ENCODE results near the gene SLC27A5.
"Not testable (repeated sequence)": the region's sequence is repeated elsewhere in the genome, so short reads cannot be mapped to it uniquely, and the experiment has no call there.

The SLC27A5 gene

DNA sequence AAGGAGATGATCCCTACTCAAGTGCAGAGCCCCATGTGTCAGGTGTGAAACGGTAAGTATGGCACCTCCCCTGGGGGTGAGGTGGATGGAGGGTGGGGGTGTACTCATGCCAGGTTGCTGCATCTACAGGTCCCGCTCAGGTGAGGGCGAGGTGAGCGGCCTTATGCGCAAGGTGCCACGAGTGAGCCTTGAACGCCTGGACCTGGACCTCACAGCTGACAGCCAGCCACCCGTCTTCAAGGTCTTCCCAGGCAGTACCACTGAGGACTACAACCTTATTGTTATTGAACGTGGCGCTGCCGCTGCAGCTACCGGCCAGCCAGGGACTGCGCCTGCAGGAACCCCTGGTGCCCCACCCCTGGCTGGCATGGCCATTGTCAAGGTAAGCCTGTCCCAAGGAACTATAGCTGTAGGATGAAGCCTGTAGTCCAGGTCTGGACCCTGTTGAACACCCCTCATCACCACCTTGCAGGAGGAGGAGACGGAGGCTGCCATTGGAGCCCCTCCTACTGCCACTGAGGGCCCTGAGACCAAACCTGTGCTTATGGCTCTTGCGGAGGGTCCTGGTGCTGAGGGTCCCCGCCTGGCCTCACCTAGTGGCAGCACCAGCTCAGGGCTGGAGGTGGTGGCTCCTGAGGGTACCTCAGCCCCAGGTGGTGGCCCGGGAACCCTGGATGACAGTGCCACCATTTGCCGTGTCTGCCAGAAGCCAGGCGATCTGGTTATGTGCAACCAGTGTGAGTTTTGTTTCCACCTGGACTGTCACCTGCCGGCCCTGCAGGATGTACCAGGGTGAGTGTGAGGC lies 37.3 kb upstream of the SLC27A5 start:
- Histone ChIP-seq H3K27me3 (ENCODE audit: control insufficient read depth, insufficient read depth, low read length) (no peaks in the 10 kb centered on the region), H3K9me3 (ENCODE audit: control insufficient read depth, insufficient read depth, low read length) (no peaks in the 10 kb centered on the region), H3K36me3 (ENCODE audit: control insufficient read depth, insufficient read depth, low read length) (peaks cover 71% of the 10 kb centered on the region), H3K4me3 (ENCODE audit: low read depth, low read length) (no peak overlapping the region), H3K9ac (ENCODE audit: low read depth, low read length) (no peak overlapping the region), H3K27ac (ENCODE audit: low read depth, low read length) (no peak overlapping the region), H3K4me1 (ENCODE audit: control insufficient read depth, insufficient read depth, low read length) (0 out of 2 replicates have a peak, but pooled peaks cover 5% of the 10 kb centered on the region)

DNA sequence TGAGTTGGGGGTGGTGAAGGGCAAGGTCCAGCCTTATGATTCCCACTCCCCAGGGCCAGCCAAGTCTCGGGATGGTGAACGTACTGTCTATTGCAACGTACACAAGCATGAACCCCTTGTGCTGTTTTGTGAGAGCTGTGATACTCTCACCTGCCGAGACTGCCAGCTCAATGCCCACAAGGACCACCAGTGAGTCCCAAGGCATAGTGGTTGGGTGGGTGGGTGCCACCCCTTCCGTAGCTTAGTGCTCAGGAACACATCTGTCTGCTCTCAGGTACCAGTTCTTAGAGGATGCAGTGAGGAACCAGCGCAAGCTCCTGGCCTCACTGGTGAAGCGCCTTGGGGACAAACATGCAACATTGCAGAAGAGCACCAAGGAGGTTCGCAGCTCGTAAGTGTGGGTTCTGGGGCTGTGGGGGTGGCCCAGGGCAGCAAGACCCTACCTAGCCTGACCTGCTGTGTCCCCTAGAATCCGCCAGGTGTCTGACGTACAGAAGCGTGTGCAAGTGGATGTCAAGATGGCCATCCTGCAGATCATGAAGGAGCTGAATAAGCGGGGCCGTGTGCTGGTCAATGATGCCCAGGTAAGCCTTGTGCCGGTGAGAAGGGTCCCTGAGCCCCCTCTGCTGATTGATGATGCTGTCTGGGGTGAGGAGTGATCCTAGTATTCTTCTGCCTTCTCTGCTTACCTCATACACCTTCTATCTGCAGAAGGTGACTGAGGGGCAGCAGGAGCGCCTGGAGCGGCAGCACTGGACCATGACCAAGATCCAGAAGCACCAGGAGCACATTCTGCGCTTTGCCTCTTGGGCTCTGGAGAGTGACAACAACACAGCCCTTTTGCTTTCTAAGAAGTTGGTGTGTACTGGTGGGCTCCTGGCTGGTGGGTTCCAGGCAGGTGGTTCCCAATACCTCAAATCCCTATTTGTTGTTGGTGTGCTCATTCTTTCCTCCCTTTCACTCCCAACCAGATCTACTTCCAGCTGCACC lies 35.8 kb upstream of the SLC27A5 start:
- Histone ChIP-seq H3K4me3 (ENCODE audit: low read depth, low read length) (no peak overlapping the region), H3K9me3 (ENCODE audit: control insufficient read depth, insufficient read depth, low read length) (no peaks in the 10 kb centered on the region), H3K36me3 (ENCODE audit: control insufficient read depth, insufficient read depth, low read length) (peaks cover 71% of the 10 kb centered on the region), H3K9ac (ENCODE audit: low read depth, low read length) (no peak overlapping the region), H3K4me1 (ENCODE audit: control insufficient read depth, insufficient read depth, low read length) (0 out of 2 replicates have a peak, but pooled peaks cover 5% of the 10 kb centered on the region), H3K27me3 (ENCODE audit: control insufficient read depth, insufficient read depth, low read length) (peaks cover 2% of the 10 kb centered on the region), H3K27ac (ENCODE audit: low read depth, low read length) (peak overlapping the region; percentile 2)

DNA sequence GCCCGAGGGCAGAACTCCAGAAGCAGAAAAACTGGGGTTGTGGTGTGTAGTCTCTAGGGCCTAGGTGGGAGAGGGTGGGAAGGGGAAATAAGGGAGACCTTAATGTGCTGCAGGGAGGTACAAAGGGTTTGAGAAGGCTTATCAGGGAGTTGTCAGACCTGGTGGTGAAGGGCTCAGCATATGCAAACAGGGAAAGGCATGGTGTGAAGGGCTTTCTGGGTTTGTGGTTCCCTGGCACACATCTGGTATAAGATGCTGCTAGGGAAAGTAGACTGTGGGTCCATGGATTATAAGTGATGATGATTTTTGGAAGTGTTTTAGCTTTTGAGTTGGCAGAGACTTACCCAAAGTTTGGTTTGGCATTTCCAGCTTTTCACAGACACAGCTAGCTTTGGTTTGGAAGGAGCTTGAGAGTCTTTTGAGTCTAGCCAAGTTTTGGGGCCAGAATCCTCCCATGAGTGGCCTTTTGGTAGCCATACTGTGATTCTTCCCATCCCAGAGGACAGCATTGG lies 34.3 kb upstream of the SLC27A5 start:
- Histone ChIP-seq H3K27me3 (ENCODE audit: control insufficient read depth, insufficient read depth, low read length) (peaks cover 9% of the 10 kb centered on the region), H3K27ac (ENCODE audit: low read depth, low read length) (no peak overlapping the region), H3K4me1 (ENCODE audit: control insufficient read depth, insufficient read depth, low read length) (0 out of 2 replicates have a peak, but pooled peaks cover 5% of the 10 kb centered on the region), H3K4me3 (ENCODE audit: low read depth, low read length) (peak overlapping the region; percentile 97), H3K9ac (ENCODE audit: low read depth, low read length) (0 out of 2 replicates have a peak overlapping the region, but pooled peaks have one; percentile 97), H3K36me3 (ENCODE audit: control insufficient read depth, insufficient read depth, low read length) (peaks cover 58% of the 10 kb centered on the region), H3K9me3 (ENCODE audit: control insufficient read depth, insufficient read depth, low read length) (no peaks in the 10 kb centered on the region)

DNA sequence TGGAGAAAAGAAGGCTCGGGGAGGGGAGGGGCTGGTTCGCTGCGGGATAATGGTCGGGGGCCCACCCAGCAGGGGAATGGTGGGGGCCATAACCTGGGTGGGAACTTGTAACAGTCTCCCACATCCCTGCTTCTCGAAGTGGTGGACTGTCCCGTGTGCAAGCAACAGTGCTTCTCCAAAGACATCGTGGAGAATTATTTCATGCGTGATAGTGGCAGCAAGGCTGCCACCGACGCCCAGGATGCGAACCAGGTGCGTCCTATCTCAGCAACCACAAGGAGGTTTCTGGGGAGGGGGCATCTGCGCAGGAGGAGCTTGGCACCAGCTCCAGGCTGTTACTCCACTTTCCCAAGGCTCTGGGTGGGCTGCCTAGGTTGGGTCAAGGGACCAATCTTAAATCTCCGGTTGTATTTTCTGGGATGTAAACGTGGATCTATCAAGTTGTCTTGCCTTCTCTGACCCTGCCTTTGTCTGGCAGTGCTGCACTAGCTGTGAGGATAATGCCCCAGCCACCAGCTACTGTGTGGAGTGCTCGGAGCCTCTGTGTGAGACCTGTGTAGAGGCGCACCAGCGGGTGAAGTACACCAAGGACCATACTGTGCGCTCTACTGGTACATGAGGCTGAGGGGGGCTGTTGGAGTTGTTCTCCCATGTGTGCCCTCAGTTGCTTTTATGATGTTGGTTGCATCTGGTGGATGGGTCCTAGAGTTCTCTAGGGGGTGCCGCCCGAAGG lies 33.7 kb upstream of the SLC27A5 start:
- H3K4me1 ChIP-seq (ENCODE audit: control insufficient read depth, insufficient read depth, low read length), result 0 out of 2 replicates have a peak, but pooled peaks cover 5% of the 10 kb centered on the region
- peak overlapping the region; percentile 97 for H3K4me3 ChIP-seq (ENCODE audit: low read depth, low read length)
- H3K27ac ChIP-seq (ENCODE audit: low read depth, low read length), result peak overlapping the region; percentile 99
- no peaks in the 10 kb centered on the region for H3K9me3 ChIP-seq (ENCODE audit: control insufficient read depth, insufficient read depth, low read length)
- H3K36me3 ChIP-seq (ENCODE audit: control insufficient read depth, insufficient read depth, low read length), result peaks cover 52% of the 10 kb centered on the region
- H3K9ac ChIP-seq (ENCODE audit: low read depth, low read length), result peak overlapping the region; percentile 97
- peaks cover 11% of the 10 kb centered on the region for H3K27me3 ChIP-seq (ENCODE audit: control insufficient read depth, insufficient read depth, low read length)

DNA sequence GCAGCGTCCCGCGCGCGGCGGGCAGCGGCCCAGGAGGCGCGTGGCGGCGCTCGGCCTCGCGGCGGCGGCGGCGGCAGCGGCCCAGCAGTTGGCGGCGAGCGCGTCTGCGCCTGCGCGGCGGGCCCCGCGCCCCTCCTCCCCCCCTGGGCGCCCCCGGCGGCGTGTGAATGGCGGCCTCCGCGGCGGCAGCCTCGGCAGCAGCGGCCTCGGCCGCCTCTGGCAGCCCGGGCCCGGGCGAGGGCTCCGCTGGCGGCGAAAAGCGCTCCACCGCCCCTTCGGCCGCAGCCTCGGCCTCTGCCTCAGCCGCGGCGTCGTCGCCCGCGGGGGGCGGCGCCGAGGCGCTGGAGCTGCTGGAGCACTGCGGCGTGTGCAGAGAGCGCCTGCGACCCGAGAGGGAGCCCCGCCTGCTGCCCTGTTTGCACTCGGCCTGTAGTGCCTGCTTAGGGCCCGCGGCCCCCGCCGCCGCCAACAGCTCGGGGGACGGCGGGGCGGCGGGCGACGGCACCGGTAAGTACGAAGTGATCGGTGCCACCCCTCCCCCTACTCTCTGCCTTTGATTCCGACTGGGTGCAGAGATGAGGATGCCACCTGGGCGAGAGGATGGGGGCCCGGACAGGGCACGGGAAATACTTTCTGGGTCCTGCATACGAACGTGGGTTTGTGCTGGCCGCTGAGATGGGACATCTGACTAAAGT lies 32.9 kb upstream of the SLC27A5 start:
- peak overlapping the region; percentile 99 for H3K27ac ChIP-seq (ENCODE audit: low read depth, low read length)
- H3K4me3 ChIP-seq (ENCODE audit: low read depth, low read length), result peak overlapping the region; percentile 97
- peaks cover 13% of the 10 kb centered on the region for H3K27me3 ChIP-seq (ENCODE audit: control insufficient read depth, insufficient read depth, low read length)
- peak overlapping the region; percentile 97 for H3K9ac ChIP-seq (ENCODE audit: low read depth, low read length)
- H3K9me3 ChIP-seq (ENCODE audit: control insufficient read depth, insufficient read depth, low read length), result no peaks in the 10 kb centered on the region
- H3K4me1 ChIP-seq (ENCODE audit: control insufficient read depth, insufficient read depth, low read length), result 0 out of 2 replicates have a peak, but pooled peaks cover 5% of the 10 kb centered on the region
- H3K36me3 ChIP-seq (ENCODE audit: control insufficient read depth, insufficient read depth, low read length), result peaks cover 44% of the 10 kb centered on the region

DNA sequence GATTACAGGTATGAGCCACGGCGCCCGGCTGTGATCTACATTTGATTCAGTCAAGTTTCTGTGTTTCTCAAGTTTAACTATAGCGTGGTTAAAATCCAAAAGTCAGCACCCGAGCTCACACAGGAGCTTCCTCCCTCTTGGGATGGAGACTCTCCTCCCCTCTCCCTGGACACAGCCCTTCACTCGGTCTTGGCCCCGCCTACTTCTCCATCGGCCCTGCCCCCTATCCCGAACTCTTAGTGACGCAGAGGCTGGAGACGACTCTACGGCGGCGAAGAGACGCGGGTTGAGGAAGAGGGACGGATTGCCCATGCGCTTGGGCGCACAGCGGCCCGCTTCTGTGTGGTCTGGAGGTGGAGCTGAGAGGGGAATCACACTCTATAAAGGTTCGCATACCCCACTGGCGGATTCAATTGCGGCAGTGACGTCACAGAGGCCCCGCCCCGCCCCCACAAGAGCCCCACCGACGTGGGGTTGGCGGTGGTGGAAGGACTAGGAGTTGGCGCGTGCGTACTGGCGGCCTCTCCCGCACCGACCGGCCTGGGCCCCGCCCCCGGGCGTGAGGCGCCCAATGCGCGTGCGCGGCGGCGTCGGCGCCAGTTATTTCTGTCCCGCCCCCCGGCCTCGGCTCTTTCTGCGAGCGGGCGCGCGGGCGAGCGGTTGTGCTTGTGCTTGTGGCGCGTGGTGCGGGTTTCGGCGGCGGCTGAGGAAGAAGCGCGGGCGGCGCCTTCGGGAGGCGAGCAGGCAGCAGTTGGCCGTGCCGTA lies 32.2 kb upstream of the SLC27A5 start, which contains the start of gene TRIM28:
Gene TRIM28, plus strand, starts transcription at position 239 of the 765 bp plus-strand sequence. CDS start 694 bp downstream, outside the sequence.
- H3K9me3 ChIP-seq (ENCODE audit: control insufficient read depth, insufficient read depth, low read length), result no peaks in the 10 kb centered on the region
- peak within 1 kb of the TSS; percentile 97 for H3K9ac ChIP-seq (ENCODE audit: low read depth, low read length)
- H3K27ac ChIP-seq (ENCODE audit: low read depth, low read length), result peak within 1 kb of the TSS; percentile 99

DNA sequence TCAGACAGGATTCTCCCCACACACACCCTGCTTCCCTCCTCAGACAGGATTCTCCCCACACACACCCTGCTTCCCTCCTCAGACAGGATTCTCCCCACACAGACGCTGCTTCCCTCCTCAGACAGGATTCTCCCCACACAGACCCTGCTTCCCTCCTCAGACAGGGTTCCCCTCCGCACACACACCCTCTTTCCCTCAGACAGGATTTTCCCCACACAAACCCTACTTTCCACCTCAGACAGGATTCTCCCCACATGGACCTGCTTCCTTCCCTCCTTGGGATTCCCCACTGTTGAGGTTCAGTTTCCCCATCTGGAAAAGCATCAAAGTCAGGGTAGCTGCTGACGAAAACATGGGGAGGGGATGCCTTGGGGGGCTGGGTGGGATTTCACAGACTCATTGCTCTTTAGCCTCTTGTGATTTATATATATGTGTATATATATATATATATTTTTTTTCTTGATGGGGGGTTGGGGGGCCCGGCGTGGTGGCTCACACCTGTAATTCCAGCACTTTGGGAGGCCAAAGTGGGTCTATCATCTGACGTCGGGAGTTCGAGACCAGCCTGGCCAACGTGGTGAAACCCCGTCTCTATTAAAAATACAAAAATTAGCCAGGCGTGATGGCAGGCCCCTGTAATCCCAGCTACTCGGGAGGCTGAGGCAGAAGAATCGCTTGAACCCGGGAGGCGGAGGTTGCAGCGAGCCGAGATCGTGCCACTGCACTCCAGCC lies 31.0 kb upstream of the SLC27A5 start:
- not testable (repeated sequence) for H3K4me1 ChIP-seq (ENCODE audit: control insufficient read depth, insufficient read depth, low read length); H3K9ac ChIP-seq (ENCODE audit: low read depth, low read length); H3K9me3 ChIP-seq (ENCODE audit: control insufficient read depth, insufficient read depth, low read length); H3K27ac ChIP-seq (ENCODE audit: low read depth, low read length); H3K4me3 ChIP-seq (ENCODE audit: low read depth, low read length)
- Histone ChIP-seq H3K36me3 (ENCODE audit: control insufficient read depth, insufficient read depth, low read length) (peaks cover 25% of the 10 kb centered on the region), H3K27me3 (ENCODE audit: control insufficient read depth, insufficient read depth, low read length) (peaks cover 16% of the 10 kb centered on the region)

More for the DNA sequence above, 32.2 kb upstream of the SLC27A5 start, which contains the start of gene TRIM28:
- Histone ChIP-seq H3K4me3 (ENCODE audit: low read depth, low read length) (peak within 1 kb of the TSS; percentile 97), H3K36me3 (ENCODE audit: control insufficient read depth, insufficient read depth, low read length) (peaks cover 37% of the 10 kb centered on the region), H3K27me3 (ENCODE audit: control insufficient read depth, insufficient read depth, low read length) (peaks cover 16% of the 10 kb centered on the region), H3K4me1 (ENCODE audit: control insufficient read depth, insufficient read depth, low read length) (0 out of 2 replicates have a peak, but pooled peaks cover 5% of the 10 kb centered on the region)

DNA sequence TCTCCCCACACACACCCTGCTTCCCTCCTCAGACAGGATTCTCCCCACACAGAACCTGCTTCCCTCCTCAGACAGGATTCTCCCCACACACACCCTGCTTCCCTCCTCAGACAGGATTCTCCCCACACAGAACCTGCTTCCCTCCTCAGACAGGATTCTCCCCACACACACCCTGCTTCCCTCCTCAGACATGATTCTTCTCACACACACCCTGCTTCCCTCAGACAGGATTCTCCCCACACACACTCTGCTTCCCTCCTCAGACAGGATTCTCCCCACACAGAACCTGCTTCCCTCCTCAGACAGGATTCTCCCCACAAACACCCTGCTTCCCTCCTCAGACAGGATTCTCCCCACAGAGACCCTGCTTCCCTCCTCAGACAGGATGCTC lies 27.4 kb upstream of the SLC27A5 start:
- not testable (repeated sequence) for H3K27ac ChIP-seq (ENCODE audit: low read depth, low read length); H3K4me1 ChIP-seq (ENCODE audit: control insufficient read depth, insufficient read depth, low read length); H3K36me3 ChIP-seq (ENCODE audit: control insufficient read depth, insufficient read depth, low read length); H3K9me3 ChIP-seq (ENCODE audit: control insufficient read depth, insufficient read depth, low read length); H3K9ac ChIP-seq (ENCODE audit: low read depth, low read length)
- Histone ChIP-seq H3K27me3 (ENCODE audit: control insufficient read depth, insufficient read depth, low read length) (peaks cover 16% of the 10 kb centered on the region), H3K4me3 (ENCODE audit: low read depth, low read length) (peak overlapping the region; percentile 41; the same call in 1 of the 2 replicates)
